HG03135 (cell line): ENCODE measurements around the gene NRCAM.

Source experiments
- ATAC-seq: cut with Tn5 transposase; IDR thresholded peaks from one replicate; pipeline ENCODE4 v1.9.1; 2021; ENCODE audit warnings: mild to moderate bottlenecking, moderate library complexity; ENCODE audit not compliant: unreplicated experiment

NRCAM gene

DNA sequence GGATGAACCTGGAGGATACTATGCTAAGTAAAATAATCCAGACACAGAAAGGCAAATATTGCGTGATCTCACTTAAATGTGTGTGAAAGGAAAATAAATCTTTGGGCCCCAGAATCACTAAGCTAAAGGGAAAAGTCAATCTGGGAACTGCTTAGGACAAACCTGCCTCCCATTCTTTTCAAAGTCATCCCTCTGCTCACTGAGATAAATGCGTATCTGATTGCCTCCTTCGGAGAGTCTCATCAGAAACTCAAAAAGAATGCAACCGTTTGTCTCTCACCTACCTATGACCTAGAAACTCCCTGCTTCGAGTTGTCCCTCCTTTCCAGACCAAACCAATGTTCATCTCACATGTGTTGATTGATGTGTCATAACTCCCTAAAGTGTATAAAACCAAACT lies 286.0 kb downstream of the NRCAM start:
- no peak for ATAC-seq

DNA sequence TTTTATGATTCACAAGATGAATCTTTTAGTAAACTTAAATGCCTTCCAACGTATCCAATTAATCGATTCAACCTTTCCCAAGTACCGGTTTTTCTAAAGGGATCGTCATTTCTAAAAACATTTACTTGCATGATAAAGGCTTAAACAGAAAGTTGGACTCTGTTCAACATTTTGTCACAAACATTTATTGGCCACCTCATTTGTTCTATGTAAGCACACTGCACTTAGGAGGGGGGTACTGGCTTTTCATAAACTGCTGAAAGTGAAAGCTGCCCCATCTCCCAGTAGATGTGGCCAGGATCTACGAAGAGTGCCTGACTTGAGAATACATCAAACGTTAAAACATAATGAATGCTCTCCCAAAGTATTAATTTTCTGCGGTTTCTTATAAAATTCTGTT lies 288.8 kb downstream of the NRCAM start:
- no peak for ATAC-seq

- no peak for ATAC-seq
Measured at GRCh38 chr7:108166687-108167086, 289.5 kb downstream of the NRCAM start.

- no peak for ATAC-seq
Measured at GRCh38 chr7:108165723-108166122, 290.5 kb downstream of the NRCAM start.

DNA sequence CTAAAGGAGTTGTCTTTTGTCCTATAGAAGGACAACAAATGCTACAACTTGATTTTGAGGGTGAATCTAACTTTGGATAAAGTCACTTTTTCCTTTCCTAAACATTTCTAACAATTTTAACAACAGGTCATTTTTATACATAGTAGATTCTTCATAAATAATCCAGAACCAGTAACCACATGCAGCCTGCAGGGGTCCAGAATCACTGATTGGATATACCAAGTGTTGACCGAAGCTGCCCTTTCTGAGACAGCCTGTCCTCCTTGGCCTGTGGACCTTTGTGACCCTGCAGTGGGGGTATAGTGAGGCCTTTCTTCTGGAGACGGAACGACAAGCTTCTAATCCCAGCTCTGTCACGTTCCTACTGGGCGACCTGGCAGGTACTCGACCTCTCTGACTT lies 291.3 kb downstream of the NRCAM start:
- ATAC-seq = no peak

DNA sequence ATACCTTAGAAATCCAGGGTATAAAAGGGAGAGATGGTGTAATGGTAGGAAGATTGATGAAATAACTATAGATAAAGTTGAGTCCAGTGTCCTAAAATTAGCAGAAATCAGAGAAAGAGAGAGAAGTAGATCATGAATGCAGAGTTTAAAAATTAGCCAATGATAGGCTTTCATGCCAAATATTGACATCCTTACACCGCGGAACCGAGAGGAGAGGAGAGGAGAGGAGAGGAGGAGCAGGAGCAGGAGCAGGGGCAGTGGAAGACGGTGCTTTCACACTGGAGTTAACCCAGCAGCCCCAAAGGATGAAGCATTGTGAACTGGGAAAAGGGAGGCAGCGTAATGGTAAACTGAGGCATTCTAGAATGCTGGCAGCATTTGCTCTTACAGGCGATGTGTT lies 291.9 kb downstream of the NRCAM start:
- no peak for ATAC-seq

- no peak for ATAC-seq
Measured at GRCh38 chr7:108158776-108159175, 297.5 kb downstream of the NRCAM start.

GRCh38 chr7:108157606-108158335 lies 298.5 kb downstream of the NRCAM start:
- ATAC-seq = no peak

GRCh38 chr7:108156897-108157605 lies 299.2 kb downstream of the NRCAM start:
- ATAC-seq = no peak

- ATAC-seq = no peak
Measured at GRCh38 chr7:108152198-108152597, 304.0 kb downstream of the NRCAM start.

- no peak for ATAC-seq
Measured at GRCh38 chr7:108149908-108150307, 306.3 kb downstream of the NRCAM start.

DNA sequence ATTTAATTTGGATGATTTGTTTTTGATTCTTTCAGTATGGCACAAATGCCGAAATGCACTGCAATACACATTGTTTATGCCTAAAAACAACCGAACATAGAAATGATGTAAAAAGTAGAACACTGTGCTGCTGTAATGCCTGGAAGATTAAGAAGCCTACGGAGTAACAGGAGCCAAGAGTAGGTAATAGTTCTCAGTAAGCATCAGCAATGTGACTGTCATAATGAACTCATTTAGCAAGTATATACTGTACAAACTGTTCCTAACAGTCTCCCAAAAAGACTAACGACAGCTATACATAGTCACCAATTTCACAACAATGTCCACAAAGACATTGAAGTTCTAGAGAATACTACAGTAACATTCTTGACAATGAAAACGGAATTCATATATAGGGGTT lies 307.1 kb downstream of the NRCAM start:
- ATAC-seq = no peak

DNA sequence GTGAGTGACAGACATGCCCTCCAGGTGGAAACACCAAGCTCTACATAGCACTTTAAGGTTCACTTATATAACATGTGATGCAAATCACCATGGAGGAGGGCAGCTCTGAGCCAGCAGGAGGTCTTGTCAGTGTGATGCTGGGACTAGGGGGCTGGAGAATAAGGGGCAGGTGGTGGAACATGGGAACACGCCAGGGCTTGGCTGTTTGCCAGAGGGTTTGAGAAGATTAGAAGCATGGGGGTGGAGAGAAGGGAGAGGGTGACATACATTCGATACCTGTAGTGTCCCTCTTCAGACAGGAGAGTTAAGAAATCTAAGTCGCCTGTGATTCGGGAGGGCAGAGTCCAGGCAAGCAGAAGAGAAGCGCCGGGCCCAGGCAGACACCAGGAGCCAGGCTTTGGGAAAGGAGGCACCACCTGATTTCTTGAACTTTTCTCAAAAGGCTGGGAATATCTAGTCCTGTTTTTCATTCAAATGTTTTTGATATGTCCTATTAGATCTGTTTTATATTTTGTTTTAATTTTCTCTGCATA lies 309.1 kb downstream of the NRCAM start:
- no peak for ATAC-seq

DNA sequence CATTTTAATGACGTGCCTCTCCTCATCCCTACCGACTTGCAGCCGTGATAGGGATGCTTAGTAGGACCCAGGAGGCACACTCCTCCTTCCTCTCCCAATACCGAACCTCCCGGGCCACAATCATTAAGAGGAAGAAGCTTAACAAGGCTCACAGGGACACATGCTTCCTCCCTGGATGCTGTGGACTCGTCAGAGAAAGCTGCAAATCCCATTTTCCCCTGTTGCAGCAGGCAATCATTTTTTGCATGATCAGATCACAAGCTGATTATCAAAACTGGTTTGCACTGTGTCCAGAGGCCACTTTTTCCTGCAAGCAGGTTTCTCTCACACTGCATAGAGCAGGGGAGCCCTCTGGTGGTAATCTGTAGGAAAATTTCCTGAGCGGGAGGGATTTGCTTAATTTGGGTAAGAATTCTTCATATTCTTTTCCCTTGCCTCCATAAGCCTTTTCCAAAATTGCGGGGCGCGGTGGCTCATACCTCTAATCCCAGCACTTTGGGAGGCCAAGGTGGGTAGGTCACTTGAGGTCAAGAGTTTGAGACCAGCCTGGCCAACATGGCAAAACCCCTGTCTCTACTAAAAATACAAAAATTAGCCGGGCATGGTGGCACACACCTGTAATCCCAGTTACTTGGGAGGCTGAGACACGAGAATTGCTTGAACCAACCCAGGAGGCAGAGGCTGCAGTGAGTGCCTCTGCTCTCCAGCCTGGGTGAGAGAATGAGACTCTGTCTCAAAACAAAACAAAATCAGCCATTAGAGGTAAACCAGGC lies 310.0 kb downstream of the NRCAM start:
- ATAC-seq = no peak

DNA sequence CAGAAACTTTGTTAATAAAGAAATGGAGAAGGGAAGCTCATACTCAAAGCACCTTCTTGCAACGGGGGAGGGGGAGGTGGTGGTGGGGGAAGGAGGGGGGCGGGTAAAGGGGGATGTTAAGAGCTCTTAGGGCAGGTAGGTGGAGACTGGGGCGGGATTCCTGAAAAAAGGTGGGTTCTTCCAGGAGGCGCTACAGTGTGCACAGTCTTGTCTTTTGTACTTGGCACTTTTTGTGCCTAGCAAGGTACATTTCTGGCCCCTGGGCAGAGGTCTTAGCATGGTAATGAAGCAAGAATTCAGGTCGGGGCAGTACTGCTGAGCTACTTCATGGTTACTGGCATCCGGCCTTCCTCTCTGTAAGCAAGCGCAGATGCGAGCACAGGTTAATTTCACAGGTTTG lies 310.8 kb downstream of the NRCAM start:
- no peak for ATAC-seq

GRCh38 chr7:108144931-108145330 lies 311.3 kb downstream of the NRCAM start:
- ATAC-seq = no peak

DNA sequence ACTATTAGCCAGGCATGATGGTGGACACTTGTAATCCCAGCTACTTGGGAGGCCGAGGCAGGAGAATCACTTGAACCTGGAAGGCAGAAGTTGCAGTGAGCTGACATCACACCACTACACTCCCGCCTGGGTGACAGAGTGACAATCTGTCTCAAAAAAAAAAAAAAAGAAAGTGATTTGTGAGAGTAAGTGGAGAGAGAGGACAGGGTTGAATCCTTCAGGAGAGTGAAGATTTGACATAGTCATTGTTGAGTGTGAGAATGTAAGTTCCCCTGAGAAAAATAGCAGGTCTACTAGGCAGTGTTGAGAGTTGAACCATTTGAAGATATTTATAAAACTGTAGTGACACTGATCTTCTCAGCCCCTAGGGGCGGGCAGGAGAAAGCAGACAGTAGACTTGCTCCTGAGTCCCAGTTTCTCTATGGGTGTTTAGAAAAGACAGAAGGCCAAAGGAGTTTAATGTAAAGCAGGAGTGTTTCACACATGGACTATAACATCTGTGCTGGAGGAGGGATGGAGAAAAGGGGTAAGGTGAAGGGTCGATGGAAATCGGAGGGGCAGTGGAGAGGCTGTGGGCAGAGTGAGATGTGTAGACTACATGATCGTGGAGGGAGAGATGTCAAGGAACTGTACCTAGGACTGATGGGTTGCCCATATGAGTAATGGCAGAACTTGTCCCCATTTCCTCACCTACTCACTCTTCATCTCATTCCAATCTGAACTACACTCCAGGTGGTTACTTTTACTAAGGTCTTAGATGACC lies 312.4 kb downstream of the NRCAM start:
- ATAC-seq = no peak

- no peak for ATAC-seq
Measured at GRCh38 chr7:108142675-108143259, 313.5 kb downstream of the NRCAM start.

GRCh38 chr7:108142180-108142579 lies 314.1 kb downstream of the NRCAM start:
- ATAC-seq = no peak

DNA sequence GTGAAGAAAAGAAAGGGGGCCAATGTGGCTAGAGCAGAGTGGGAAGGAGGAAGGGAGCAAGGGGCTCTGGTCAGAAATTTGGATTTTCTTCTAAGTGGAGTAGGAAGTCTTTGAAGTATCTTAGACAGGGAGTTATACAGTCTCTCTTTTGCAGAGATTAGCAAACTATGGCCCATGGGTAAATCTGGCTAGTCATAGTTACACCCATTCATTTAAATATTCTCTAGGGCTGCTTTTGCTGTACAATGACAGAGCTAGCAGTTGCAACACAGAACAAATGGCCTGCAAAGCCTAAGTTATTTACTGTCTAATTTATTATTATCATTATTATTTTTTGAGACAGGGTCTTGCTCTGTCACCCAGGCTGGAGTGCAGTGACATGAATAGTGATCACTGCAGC lies 315.6 kb downstream of the NRCAM start:
- ATAC-seq = no peak
